Mucosa of descending colon (tissue), 3 donors: Measurements from ENCODE around the gene TEKT5. TPM values are rescaled to one million over a fixed set of nuclear protein-coding genes. Genes with fewer than 3 reads are reported as not detected.

ENCODE experiments used
- ATAC-seq: fragments of 200-7000 bp; cut with Tn5 transposase; one replicate; pipeline ENCODE4 v1.9.1; 2020; ENCODE audit warnings: mild to moderate bottlenecking, moderate library complexity
- DNase-seq, 3 donors: peaks; one replicate each; pipeline ENCODE4 v3.0.0-alpha.2; 2020
- H3K36me3 ChIP-seq: fragments of 200-600 bp; one replicate; pipeline ENCODE4 v1.8.0; 2021; ENCODE audit warnings: low read depth, mild to moderate bottlenecking
- H3K4me1 ChIP-seq: fragments of 200-600 bp; one replicate; pipeline ENCODE4 v1.8.0; 2021; ENCODE audit warnings: low read depth, mild to moderate bottlenecking
- H3K4me3 ChIP-seq: fragments of 200-600 bp; one replicate; pipeline ENCODE4 v1.8.0; 2021; ENCODE audit warnings: mild to moderate bottlenecking
- H3K9me3 ChIP-seq: fragments of 200-600 bp; one replicate; pipeline ENCODE4 v1.8.0; 2021; ENCODE audit warnings: mild to moderate bottlenecking
- CTCF ChIP-seq: fragments of 200-600 bp; IDR thresholded peaks from one replicate; pipeline ENCODE4 v1.8.0; 2022; ENCODE audit warnings: antibody characterized with exemption, mild to moderate bottlenecking
- intact Hi-C, 2 donors: fragments of 100-400 bp; cut with DNase I in 1 of 2; cut with micrococcal nuclease in 1 of 2; formaldehyde crosslinking; loops; one replicate each; pipeline versions ENCODE4 v1.11.0 to v1.11.1; 2022; cut with DNase I, micrococcal nuclease
- total RNA-seq, 3 donors: library from RNA; stranded (reverse); fragmentation: NEBNext Ultra II Directional in 2 of 3; extraction: Animal tissue kit (Norgen Biotek cat#: 25700) in 2 of 3; gene quantifications; one replicate each; pipeline versions ENCODE4 v1.2.1 to v1.2.4, GENCODE V29; 2021 to 2023
- donor health status: DM: no; HTN: no; CAD: no; lungs with moderate emphysema.
- donor health status: DM: no; HTN: no; CAD: no.
- donor health status: DM: no; HTN: yes; CAD: no.

Gene TEKT5
- total RNA-seq, 3 donors from 2014 or later, result 0.28 to 0.90 (median 0.46) TPM

- TF ChIP-seq CTCF, result no peak
- no peaks in the 10 kb centered on the region for H3K9me3 ChIP-seq
- H3K36me3 ChIP-seq, result no peaks in the 10 kb centered on the region
- DNase-seq (no peak), ATAC-seq (no peak)
- H3K4me3 ChIP-seq, result no peak overlapping the region
- intact Hi-C loops, result no loop called here
- H3K4me1 ChIP-seq, result peaks cover 46% of the 10 kb centered on the region
Measured at GRCh38 chr16:10600782-10601443, 93.8 kb downstream of the TEKT5 start.

GRCh38 chr16:10599626-10600025 is 95.1 kb downstream of the TEKT5 start:
- TF ChIP-seq CTCF, result no peak
- Histone ChIP-seq H3K4me3 (no peak overlapping the region), H3K9me3 (no peaks in the 10 kb centered on the region), H3K36me3 (no peaks in the 10 kb centered on the region), H3K4me1 (peaks cover 54% of the 10 kb centered on the region)
- ATAC-seq (peak; percentile 53), DNase-seq (peak in 1 of 3 donors; percentile 50)
- intact Hi-C loops, result no loop called here

- Histone ChIP-seq H3K36me3 (no peaks in the 10 kb centered on the region), H3K4me3 (no peak overlapping the region), H3K4me1 (peaks cover 58% of the 10 kb centered on the region), H3K9me3 (no peaks in the 10 kb centered on the region)
- ATAC-seq (peak; percentile 66), DNase-seq (peak; percentile 89 to 90 (median 90))
- TF ChIP-seq CTCF, result no peak
- intact Hi-C loops, result no loop called here
Measured at GRCh38 chr16:10598157-10598556, 96.6 kb downstream of the TEKT5 start.

- peak; percentile 9 for ATAC-seq
Measured at GRCh38 chr16:10597187-10597601, 97.5 kb downstream of the TEKT5 start.

GRCh38 chr16:10594312-10594950 is 100.3 kb downstream of the TEKT5 start:
- no peaks in the 10 kb centered on the region for H3K36me3 ChIP-seq
- no peaks in the 10 kb centered on the region for H3K9me3 ChIP-seq
- peaks cover 43% of the 10 kb centered on the region for H3K4me1 ChIP-seq
- intact Hi-C loops, result no loop called here
- no peak for TF ChIP-seq CTCF
- ATAC-seq (peak; percentile 91), DNase-seq (peak; percentile 93 to 95 (median 95))
- no peak overlapping the region for H3K4me3 ChIP-seq

More at GRCh38 chr16:10597187-10597601, 97.5 kb downstream of the TEKT5 start:
- no peak for TF ChIP-seq CTCF
- peak in 1 of 3 donors; percentile 55 for DNase-seq
- H3K36me3 ChIP-seq, result no peaks in the 10 kb centered on the region
- H3K4me1 ChIP-seq, result peaks cover 62% of the 10 kb centered on the region
- H3K4me3 ChIP-seq, result no peak overlapping the region
- intact Hi-C loops, result no loop called here
- H3K9me3 ChIP-seq, result no peaks in the 10 kb centered on the region
